ENCODE data around the gene ACER2.

The ACER2 gene

GRCh38 chr9:19481121-19481870 lies 72.5 kb downstream of the ACER2 start:
- CTCF ChIA-PET, result interaction anchor here (0.8 to 2.1 kb wide), 3 partner anchors 10 to 17 kb away, joined by 5 to 15 read pairs (median 7); no protein-coding TSS in a partner anchor
- no peak for TF ChIP-seq ZNF121 (tag by site-specific recombination; IDR thresholded peaks at IDR 0.05)
- no peak for TF ChIP-seq ZNF433 (tag by site-specific recombination; IDR thresholded peaks at IDR 0.05; ENCODE audit: low read depth)
- TF ChIP-seq, protein P1, sequence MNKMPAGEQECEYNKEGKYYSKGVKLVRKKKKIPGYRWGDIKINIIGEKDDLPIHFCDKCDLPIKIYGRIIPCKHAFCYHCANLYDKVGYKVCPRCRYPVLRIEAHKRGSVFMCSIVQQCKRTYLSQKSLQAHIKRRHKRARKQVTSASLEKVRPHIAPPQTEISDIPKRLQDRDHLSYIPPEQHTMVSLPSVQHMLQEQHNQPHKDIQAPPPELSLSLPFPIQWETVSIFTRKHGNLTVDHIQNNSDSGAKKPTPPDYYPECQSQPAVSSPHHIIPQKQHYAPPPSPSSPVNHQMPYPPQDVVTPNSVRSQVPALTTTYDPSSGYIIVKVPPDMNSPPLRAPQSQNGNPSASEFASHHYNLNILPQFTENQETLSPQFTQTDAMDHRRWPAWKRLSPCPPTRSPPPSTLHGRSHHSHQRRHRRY (tag by site-specific recombination; IDR thresholded peaks at IDR 0.05), result no peak
- TF ChIP-seq RBAK (tag by site-specific recombination; IDR thresholded peaks at IDR 0.05), result no peak
- TF ChIP-seq, protein P2, sequence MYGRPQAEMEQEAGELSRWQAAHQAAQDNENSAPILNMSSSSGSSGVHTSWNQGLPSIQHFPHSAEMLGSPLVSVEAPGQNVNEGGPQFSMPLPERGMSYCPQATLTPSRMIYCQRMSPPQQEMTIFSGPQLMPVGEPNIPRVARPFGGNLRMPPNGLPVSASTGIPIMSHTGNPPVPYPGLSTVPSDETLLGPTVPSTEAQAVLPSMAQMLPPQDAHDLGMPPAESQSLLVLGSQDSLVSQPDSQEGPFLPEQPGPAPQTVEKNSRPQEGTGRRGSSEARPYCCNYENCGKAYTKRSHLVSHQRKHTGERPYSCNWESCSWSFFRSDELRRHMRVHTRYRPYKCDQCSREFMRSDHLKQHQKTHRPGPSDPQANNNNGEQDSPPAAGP (tag by site-specific recombination; IDR thresholded peaks at IDR 0.05), result no peak
- TF ChIP-seq ZNF37A (tag by site-specific recombination; IDR thresholded peaks at IDR 0.05), result no peak
- TF ChIP-seq, protein P3, sequence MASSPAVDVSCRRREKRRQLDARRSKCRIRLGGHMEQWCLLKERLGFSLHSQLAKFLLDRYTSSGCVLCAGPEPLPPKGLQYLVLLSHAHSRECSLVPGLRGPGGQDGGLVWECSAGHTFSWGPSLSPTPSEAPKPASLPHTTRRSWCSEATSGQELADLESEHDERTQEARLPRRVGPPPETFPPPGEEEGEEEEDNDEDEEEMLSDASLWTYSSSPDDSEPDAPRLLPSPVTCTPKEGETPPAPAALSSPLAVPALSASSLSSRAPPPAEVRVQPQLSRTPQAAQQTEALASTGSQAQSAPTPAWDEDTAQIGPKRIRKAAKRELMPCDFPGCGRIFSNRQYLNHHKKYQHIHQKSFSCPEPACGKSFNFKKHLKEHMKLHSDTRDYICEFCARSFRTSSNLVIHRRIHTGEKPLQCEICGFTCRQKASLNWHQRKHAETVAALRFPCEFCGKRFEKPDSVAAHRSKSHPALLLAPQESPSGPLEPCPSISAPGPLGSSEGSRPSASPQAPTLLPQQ (tag by site-specific recombination; IDR thresholded peaks at IDR 0.05), result no peak
- no peak for TF ChIP-seq ZFP69B (tag by site-specific recombination; IDR thresholded peaks at IDR 0.05)
- TF ChIP-seq ZNF223 (tag by site-specific recombination; IDR thresholded peaks at IDR 0.05), result no peak
- TF ChIP-seq ZNF16 (tag by site-specific recombination; IDR thresholded peaks at IDR 0.05; ENCODE audit: low read depth), result no peak
- TF ChIP-seq ZNF175 (tag by site-specific recombination; IDR thresholded peaks at IDR 0.05), result no peak
- no peak for TF ChIP-seq GLI2 (tag by site-specific recombination; IDR thresholded peaks at IDR 0.05; ENCODE audit: borderline replicate concordance, low read depth)
- TF ChIP-seq ZNF302 (tag by site-specific recombination; IDR thresholded peaks at IDR 0.05; ENCODE audit: low read depth), result no peak
- Histone ChIP-seq H3K4me3 (ENCODE audit: low read depth, low read length) (no peak overlapping the region), H3K27ac (ENCODE audit: extremely low read depth, low read depth, low read length) (no peak overlapping the region), H3K36me3 (ENCODE audit: control insufficient read depth in 2 of 2, insufficient read depth in 1 of 2, low read length in 2 of 2) (no peaks in the 10 kb centered on the region), H3K9me3 (ENCODE audit: control insufficient read depth, insufficient read depth, low read depth, low read length) (no peaks in the 10 kb centered on the region), H3K4me1 (ENCODE audit: control insufficient read depth, insufficient read depth, low read length) (no peaks in the 10 kb centered on the region)
- POLR2A ChIA-PET, result no interaction called here

- Histone ChIP-seq H3K4me3 (ENCODE audit: low read depth, low read length) (no peak overlapping the region), H3K36me3 (ENCODE audit: control insufficient read depth in 2 of 2, insufficient read depth in 1 of 2, low read length in 2 of 2) (no peaks in the 10 kb centered on the region), H3K4me1 (ENCODE audit: control insufficient read depth, insufficient read depth, low read length) (no peaks in the 10 kb centered on the region), H3K27ac (ENCODE audit: extremely low read depth, low read depth, low read length) (no peak overlapping the region), H3K9me3 (ENCODE audit: control insufficient read depth, insufficient read depth, low read depth, low read length) (no peaks in the 10 kb centered on the region)
- CTCF ChIA-PET, result interaction anchor here (1.8 to 2.1 kb wide), 2 partner anchors 10 to 17 kb away, joined by 7 to 15 read pairs; no protein-coding TSS in a partner anchor
- POLR2A ChIA-PET, result no interaction called here
- TF ChIP-seq, protein P4, sequence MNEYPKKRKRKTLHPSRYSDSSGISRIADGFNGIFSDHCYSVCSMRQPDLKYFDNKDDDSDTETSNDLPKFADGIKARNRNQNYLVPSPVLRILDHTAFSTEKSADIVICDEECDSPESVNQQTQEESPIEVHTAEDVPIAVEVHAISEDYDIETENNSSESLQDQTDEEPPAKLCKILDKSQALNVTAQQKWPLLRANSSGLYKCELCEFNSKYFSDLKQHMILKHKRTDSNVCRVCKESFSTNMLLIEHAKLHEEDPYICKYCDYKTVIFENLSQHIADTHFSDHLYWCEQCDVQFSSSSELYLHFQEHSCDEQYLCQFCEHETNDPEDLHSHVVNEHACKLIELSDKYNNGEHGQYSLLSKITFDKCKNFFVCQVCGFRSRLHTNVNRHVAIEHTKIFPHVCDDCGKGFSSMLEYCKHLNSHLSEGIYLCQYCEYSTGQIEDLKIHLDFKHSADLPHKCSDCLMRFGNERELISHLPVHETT (tag by site-specific recombination; IDR thresholded peaks at IDR 0.05), result no peak
- TF ChIP-seq SCRT2 (tag by site-specific recombination; IDR thresholded peaks at IDR 0.05) (no peak), ZNF223 (tag by site-specific recombination; IDR thresholded peaks at IDR 0.05) (no peak), KLF16 (tag by site-specific recombination; IDR thresholded peaks at IDR 0.05) (no peak), ZNF138 (tag by site-specific recombination; IDR thresholded peaks at IDR 0.05; ENCODE audit: borderline replicate concordance) (no peak), ZNF248 (tag by site-specific recombination; IDR thresholded peaks at IDR 0.05) (no peak), ZNF335 (tag by site-specific recombination; conservative IDR thresholded peaks at IDR 0.05) (no peak), KLF10 (tag by site-specific recombination; IDR thresholded peaks at IDR 0.05) (no peak), EGR2 (tag by site-specific recombination; IDR thresholded peaks at IDR 0.05; ENCODE audit: low read depth) (no peak), ZNF48 (tag by site-specific recombination; IDR thresholded peaks at IDR 0.05) (no peak), ZBTB21 (tag by site-specific recombination; IDR thresholded peaks at IDR 0.05) (no peak), ZFP37 (tag by site-specific recombination; IDR thresholded peaks at IDR 0.05) (no peak), ZNF362 (tag by site-specific recombination; IDR thresholded peaks at IDR 0.05) (no peak), ZNF785 (tag by site-specific recombination; IDR thresholded peaks at IDR 0.05) (no peak), ZNF514 (tag by site-specific recombination; IDR thresholded peaks at IDR 0.05) (no peak), ZNF707 (tag by site-specific recombination; IDR thresholded peaks at IDR 0.05) (no peak)
- TF ChIP-seq, protein P5, sequence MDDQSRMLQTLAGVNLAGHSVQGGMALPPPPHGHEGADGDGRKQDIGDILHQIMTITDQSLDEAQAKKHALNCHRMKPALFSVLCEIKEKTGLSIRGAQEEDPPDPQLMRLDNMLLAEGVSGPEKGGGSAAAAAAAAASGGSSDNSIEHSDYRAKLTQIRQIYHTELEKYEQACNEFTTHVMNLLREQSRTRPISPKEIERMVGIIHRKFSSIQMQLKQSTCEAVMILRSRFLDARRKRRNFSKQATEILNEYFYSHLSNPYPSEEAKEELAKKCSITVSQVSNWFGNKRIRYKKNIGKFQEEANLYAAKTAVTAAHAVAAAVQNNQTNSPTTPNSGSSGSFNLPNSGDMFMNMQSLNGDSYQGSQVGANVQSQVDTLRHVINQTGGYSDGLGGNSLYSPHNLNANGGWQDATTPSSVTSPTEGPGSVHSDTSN (CRISPR knock-in tag; IDR thresholded peaks at IDR 0.05), result no peak
Observed at GRCh38 chr9:19481971-19482404, 73.2 kb downstream of the ACER2 start.

All from HEK293 (cell line).